ENCODE data around the gene CDC27. TPM values are rescaled to one million over a fixed set of nuclear protein-coding genes. Genes with fewer than 3 reads are reported as not detected.
"Not testable (repeated sequence)": the region's sequence is repeated elsewhere in the genome, so short reads cannot be mapped to it uniquely, and the experiment has no call there.

The CDC27 gene
- total RNA-seq, 2 donors from 2014 or later = 39.3 to 46.6 TPM

GRCh38 chr17:47087093-47087492 is 102.0 kb downstream of the CDC27 start:
- Histone ChIP-seq H3K4me3 (no peak overlapping the region), H3K4me1 (no peaks in the 10 kb centered on the region), H3K9me3 (no peaks in the 10 kb centered on the region), H3K27me3 (no peaks in the 10 kb centered on the region), H3K27ac (no peak overlapping the region), H3K36me3 (no peaks in the 10 kb centered on the region)
- TF ChIP-seq CTCF (IDR thresholded peaks at IDR 0.05) = no peak
- DNase-seq (ENCODE audit: low spot score) = no peak

- no peaks in the 10 kb centered on the region for H3K9me3 ChIP-seq
- H3K4me1 ChIP-seq = no peaks in the 10 kb centered on the region
- H3K4me3 ChIP-seq = no peak overlapping the region
- no peak for DNase-seq (ENCODE audit: low spot score)
- H3K27ac ChIP-seq = no peak overlapping the region
- no peaks in the 10 kb centered on the region for H3K27me3 ChIP-seq
- no peak for TF ChIP-seq CTCF (IDR thresholded peaks at IDR 0.05)
- H3K36me3 ChIP-seq = no peaks in the 10 kb centered on the region
Observed at GRCh38 chr17:47085736-47086135, 103.4 kb downstream of the CDC27 start.

- Histone ChIP-seq H3K4me3 (no peak overlapping the region), H3K4me1 (no peaks in the 10 kb centered on the region), H3K36me3 (no peaks in the 10 kb centered on the region), H3K27me3 (no peaks in the 10 kb centered on the region), H3K9me3 (no peaks in the 10 kb centered on the region), H3K27ac (no peak overlapping the region)
- no peak for TF ChIP-seq CTCF (IDR thresholded peaks at IDR 0.05)
- no peak for DNase-seq (ENCODE audit: low spot score)
Observed at GRCh38 chr17:47078801-47079200, 110.3 kb downstream of the CDC27 start.

GRCh38 chr17:47077576-47077975 is 111.5 kb downstream of the CDC27 start:
- Histone ChIP-seq H3K4me1 (no peaks in the 10 kb centered on the region), H3K27me3 (no peaks in the 10 kb centered on the region), H3K36me3 (no peaks in the 10 kb centered on the region), H3K4me3 (no peak overlapping the region), H3K9me3 (no peaks in the 10 kb centered on the region), H3K27ac (no peak overlapping the region)
- DNase-seq (ENCODE audit: low spot score) = no peak
- TF ChIP-seq CTCF (IDR thresholded peaks at IDR 0.05) = no peak

- no peaks in the 10 kb centered on the region for H3K27me3 ChIP-seq
- no peaks in the 10 kb centered on the region for H3K4me1 ChIP-seq
- H3K27ac ChIP-seq = no peak overlapping the region
- no peak for DNase-seq (ENCODE audit: low spot score)
- H3K36me3 ChIP-seq = no peaks in the 10 kb centered on the region
- H3K9me3 ChIP-seq = no peaks in the 10 kb centered on the region
- no peak overlapping the region for H3K4me3 ChIP-seq
- TF ChIP-seq CTCF (IDR thresholded peaks at IDR 0.05) = no peak
Observed at GRCh38 chr17:47076171-47076570, 112.9 kb downstream of the CDC27 start.

- H3K27ac ChIP-seq; H3K4me1 ChIP-seq; H3K36me3 ChIP-seq; H3K27me3 ChIP-seq; H3K4me3 ChIP-seq; DNase-seq (ENCODE audit: low spot score); H3K9me3 ChIP-seq: not testable (repeated sequence)
Observed at GRCh38 chr17:47074361-47074760, 114.7 kb downstream of the CDC27 start.

- DNase-seq (ENCODE audit: low spot score); H3K36me3 ChIP-seq; H3K4me1 ChIP-seq; H3K9me3 ChIP-seq; H3K27ac ChIP-seq; H3K27me3 ChIP-seq; H3K4me3 ChIP-seq: not testable (repeated sequence)
Observed at GRCh38 chr17:47073629-47074028, 115.5 kb downstream of the CDC27 start.
